Superior temporal gyrus (tissue), 1 donor: ENCODE measurements around the gene TRRAP.
"Not testable (repeated sequence)": the region's sequence is repeated elsewhere in the genome, so short reads cannot be mapped to it uniquely, and the experiment has no call there.

Experiments used
- DNase-seq: peaks from one replicate; pipeline ENCODE4 v3.0.0-alpha.2; 2016; ENCODE audit errors: extremely low spot score

The TRRAP gene

DNA sequence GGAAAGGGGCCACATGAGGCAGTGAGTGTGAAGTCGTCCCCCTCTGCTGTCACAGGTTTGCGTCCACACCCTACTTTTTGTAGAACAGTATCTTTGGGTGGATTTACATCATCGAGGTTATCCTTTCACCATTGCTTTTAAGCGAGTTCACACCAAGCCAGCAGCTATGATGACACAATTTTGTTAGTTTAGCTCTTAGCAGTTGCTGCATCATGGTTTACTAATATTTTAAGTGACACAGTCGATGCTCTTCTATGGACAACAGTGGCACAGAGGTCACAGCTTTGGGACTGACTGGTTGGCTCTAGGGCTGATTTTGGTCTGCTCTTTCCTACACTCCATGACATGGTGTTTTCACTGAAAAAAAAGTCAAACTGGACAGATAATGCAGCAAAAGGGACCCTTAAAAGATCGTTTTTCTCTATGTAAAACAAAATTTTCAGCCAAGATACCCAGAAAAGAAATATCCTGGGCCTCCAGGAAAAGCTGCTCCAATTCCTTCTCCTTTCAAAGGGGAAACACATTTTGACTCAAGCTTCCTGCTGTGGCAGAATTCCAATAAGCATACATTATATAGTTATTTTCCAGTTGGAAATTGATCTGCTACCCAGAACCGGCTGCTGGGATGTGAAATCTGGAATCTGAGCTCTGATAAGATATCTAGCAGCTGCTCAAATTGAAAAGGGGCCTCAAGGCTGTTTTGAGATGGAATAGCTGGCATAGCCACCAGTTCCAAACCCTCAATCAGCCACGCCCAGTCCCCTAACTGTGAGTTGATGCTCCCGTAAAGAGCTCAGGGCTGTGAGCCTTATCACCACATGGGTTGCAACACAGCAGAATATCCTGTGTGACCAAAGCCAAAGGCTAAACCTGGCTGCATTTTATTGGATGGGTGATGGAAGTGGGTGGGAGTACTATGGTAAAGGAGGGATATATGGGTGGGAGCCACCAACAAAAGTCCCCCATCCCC, 151.4 kb downstream of the TRRAP start:
- DNase-seq: no peak

DNA sequence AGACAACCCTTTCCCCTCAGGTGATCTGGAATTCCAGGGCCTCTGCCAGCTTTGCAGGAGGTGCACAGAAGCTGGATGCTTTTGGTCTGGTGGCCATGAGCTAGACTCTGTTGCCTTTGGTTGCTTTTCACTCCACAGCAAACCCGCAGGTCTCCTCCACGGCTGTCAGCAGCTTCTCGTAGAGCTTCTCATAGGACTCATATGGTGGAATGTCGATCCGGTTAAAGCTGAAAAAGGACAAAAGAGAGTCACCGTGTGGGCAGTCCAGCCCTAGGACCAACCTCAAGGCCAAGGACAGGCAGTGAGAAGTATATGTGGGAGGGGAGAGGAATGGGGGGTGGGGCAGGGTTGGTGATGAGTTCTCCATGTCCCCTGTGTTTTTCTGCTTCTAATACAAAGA, 152.1 kb downstream of the TRRAP start:
- no peak for DNase-seq

DNA sequence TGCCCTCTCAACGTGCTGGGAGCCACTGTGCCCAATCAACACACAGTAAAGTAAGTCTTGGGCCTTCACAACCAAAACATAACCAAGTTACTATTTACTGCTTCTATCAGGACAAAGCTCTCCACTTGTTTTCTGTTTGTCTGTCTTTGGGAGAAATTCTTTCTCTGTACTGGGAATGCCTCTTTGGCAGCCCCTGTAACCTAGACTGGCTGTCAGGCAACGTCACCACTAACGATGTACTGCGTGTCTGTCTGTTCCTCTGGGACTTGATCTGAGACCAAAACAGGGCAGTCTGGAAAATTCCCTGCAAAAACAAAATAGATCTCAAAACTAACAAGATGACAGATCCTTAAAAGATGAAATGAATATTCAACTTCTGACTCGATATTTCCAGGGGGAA, 152.6 kb downstream of the TRRAP start:
- DNase-seq: no peak

DNA sequence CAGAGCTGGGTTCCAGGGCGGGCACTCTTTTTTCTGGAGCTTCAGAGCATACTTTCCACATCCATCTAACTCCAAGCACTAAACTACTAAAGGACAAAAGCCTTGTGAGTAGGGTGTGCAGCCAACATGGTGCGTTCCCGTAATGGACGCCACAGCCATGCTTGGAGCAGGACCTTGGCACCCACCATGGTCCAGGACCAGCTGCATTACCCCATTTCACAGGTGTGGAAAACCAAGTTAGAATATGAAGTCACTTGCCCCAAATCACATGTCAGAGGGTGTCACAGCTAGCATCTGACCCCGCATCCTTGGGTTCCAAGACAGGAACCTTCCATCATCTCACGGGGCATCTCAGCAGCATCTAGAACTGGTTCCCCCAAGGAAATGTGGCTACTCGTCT, 153.2 kb downstream of the TRRAP start:
- DNase-seq: no peak

DNA sequence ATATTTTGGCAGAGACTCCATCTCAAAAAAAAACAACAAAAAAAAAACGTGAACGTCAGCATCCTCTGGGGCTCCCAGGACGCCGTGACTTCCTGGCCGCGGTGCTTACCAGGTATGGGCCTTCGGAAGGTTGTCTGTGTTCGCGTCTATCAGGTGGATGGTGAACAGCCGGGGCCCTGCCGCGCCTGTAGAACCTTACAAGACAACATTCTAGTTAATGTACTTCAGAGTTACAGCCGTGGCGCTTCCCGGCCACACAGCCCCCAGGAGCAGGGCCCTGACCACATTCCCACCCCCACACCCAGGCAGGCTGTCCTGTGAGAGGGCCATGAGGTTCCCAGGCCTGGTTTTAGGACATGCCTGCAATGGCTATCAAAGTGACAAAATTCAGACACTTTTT, 154.6 kb downstream of the TRRAP start:
- DNase-seq: no peak

DNA sequence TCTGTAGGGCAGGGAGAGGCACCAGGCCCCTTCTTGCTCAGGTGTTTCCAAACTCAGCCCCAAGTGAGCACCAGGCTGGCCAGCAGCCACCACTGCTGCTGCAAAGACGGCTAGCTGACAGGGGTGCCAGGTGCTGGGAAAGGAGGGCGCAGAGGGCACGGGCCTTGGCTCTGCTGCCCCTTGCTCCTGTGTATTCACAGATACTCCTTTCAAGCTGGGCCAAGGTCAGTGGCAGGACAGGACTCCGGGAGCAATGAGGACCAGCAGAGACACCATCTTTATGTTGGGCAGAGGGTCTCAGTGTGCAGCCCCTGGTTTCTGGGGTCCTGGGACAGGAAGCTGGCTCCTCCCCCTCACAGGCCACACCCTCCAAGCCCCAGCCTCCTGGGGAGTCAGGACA, 155.4 kb downstream of the TRRAP start:
- no peak for DNase-seq

DNA sequence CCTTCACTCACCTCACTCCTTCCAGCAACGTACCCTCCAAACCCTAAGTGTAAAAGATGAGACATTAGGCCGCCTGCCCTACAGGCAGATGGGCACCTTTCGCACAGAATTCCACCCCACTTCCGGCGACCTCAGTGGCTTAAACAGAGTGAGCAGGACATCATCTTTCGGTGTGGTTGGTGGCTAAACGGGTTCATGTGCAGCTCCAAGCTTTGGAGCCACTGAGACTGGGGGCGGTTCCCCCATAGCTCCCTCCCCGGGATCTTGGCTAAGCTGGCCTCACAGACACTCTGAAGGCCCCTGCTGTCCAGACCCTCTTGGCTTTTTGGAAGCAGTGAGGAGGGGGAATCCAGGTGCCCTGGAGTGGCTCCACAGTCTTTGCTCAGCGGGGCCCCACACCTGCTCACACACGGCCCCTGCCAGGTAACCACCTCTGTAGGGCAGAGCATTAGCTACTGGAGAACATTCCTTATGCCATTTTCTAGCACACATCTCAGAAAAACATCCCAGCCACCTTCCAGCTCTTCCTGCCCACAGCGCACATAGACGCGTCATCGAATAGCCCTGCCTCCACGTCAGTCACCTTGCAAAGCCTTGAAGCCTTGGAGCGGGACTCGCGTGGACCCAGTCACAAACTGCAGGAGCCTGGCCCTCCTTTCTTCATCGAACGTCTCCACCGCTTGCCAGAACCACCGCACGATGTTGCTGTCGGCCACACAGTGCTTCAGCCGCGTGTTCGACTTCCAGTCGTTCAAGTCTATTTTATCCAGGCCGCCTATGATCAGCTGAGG, 156.8 kb downstream of the TRRAP start:
- DNase-seq: no peak

DNA sequence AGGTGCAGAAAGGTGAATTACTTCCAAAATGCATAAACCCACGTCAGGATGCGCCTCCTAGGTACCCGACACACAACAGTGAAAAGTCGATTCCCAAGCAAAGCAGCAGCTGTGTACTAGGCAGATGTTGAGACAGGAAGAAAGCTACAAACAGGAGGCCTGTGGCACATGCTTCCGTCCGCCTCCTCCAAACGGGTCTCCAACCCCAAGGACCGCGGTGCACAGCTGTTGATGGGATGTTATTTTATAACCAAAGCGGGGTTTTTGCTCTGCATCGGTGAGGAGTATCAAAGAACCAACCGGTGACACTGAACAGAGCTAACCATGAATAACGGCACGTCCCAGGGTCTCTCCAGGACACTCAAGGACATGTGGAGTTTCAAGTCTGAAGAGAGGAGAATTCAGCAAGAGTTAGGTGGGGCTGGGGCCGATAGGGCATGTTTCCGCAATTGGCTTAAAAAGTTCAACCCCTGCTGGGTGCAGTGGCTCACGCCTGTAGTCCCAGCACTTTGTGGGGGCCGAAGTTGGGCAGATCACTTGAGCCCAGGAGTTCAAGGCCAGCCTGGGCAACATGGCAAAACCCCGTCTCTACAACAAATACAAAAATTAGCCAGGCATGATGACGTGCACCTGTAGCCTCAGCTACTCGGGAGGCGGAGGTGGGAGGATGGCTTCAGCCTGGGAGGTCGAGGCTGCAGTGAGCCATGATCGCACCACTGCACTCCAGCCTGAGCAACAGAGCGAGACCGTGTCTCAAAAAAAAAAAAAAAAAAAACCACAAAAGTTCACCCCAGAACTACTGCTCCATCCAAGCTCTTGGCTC, 157.6 kb downstream of the TRRAP start:
- DNase-seq: no peak

DNA sequence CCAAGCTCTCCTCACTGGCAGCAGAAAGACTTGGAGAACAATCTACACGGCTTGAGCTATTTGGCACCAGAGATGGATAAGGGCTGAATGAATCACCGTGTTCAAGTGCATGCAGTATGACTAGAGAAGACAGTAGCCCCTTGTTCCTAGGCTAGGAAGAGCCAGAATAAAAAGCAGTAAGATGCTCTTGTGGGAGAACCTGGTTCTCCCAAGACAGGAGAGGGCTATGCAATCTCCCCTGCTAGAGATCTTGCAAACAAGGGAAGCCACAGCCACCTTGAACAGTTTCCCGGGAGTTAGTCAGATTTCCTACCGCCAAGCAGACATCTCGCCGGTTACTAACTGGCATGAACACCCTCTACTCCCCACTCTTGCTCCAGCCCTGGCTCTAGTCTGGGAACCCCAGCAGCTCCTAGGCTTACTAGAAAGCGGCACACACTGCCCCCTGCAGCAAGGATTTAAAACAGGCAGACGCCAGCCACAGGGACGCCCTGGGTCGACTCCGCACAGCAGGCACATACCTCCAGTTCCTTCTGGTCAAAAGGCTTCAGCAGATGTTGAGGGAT, 158.3 kb downstream of the TRRAP start:
- DNase-seq: peak; percentile 79

DNA sequence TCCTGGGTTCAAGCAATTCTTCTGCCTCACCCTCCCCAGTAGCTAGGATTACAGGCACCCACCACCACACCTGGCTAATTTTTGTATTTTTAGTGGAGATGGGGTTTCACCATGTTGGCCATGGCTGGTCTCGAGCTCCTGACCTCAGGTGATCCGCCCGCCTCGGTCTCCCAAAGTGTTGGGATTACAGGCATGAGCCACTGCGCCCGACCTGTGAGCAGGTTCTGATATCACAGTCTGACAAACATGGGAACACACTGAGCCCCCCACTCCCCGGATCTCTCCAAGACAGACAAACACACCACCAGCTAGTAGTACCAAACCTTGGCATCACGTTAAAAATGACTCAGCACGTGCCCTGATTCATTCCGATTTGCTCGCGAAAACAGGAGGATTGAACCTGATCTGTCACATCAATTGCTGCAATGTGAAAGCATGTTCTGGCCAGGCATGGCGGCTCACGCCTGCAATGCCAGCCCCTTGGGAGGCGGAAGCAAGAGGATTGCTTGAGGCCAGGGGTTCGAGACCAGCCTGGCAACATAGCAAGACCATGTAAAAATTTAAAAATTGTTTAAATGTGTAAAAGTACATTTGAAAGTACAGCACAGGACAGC, 159.1 kb downstream of the TRRAP start:
- no peak for DNase-seq

DNA sequence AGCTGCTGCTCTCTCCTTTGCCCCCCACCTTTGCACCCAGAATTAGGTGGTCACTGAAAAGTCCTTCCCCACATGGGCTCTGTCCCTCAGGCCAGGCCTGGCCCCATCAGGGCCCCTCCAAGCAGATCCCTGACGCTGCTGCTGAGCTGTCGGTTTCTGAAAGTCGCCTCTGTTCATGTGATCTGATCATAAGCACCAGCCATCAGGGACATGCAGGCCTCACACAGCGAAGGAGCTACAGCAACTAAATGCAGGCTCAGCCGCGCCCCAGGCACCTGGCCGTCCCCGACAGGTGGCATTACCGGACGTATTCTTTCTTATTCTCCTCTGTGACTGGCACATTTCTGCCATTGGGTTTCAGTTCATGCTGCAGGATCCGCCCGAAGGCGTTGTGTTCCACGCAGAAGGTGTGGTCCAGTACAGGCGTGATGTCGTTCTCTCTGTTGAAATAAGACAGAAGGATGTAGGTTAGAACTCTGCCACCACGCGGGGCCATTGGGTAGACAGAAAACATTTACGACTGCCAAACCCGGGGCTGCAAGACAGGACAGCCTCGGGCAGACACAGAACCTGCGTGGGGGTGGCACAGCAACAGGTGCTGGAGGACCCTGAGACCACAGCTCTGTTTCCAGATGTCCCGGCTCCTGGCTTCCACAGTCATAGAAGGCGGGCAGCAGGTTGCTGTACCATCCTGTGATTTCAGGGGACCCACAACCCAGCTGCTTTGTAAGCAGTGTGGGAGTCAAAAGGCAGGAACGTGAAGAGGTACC, 159.9 kb downstream of the TRRAP start:
- DNase-seq: no peak

DNA sequence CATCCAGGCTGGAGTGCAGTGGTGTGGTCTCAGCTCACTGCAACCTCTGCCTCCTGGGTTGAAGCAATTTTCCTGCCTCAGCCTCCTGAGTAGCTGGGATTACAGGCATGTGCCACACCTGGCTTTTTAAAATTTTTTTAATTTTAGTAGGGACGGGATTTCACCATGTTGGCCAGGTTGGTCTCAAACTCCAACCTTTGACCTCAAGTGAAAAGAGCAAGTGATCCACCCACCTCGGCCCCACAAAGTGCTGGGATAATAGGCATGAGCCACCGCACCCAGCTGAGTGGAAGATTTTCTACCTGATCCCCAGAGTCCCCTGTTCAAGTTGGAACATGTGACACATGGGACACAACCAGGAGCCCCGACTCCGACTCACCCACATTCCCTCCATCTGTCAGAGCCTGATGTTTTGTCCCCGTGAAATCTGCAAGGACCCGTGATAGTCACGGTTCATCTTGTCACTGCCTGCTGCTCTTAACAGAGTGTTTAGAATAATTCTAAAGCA, 161.1 kb downstream of the TRRAP start:
- DNase-seq: no peak

DNA sequence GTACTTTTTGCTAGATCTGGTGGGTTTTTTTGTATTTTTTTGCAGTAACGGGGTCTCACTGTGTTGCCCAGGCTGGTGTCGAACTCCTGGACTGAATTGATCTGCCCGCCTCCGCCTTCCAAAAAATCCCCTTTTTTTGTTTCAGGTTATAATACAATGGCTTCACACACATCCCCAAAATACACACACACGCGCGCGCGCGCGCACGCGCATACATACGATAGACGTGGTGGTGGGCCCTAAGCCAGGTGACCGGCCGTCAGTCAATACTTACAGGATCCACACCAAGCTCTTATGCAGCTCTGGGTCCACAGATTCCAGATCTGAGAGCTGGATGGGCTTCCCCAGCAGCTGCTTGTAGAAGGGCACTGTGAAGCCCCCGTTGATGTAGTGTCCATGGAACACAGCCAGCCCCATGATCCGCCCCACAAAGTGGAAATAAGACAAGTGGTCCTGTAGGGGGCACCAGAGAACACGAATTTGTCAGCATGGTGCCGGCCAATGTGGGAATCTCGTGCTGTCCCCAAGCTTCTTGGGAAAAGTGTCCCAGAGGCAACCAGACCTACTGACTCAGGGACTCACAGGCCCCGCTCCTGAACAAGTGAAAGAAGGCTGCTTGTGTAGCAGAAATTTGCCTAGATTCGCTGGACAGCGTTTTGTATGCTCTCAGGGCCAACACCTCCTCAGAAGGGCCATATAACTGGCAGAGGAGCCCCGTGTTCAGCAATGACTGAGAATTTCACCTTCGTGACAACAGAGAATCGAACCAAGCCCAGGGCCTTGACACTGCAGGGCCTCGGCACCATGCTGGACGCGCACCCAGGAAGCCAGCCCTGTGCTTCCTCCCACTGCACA, 162.0 kb downstream of the TRRAP start:
- DNase-seq: peak; percentile 98

DNA sequence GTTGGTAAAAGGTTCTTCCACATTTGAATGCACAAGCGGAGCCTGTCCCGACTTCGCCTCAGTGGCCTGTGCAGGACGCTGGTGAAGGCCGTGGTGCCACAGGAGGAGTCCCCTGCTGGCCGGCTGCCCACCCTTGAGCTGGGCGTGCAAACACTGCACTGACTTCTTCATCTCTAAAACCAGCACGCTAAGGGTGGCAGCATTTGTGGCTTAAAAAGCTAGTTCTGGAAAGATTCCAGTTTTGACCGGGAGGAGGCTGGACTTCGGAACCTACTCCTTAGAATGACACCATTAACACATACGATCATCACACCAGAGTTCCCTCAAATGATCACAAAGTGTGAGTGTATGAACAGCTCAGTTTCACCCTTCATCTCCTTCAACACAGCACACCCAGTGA, 163.2 kb downstream of the TRRAP start:
- DNase-seq: no peak

DNA sequence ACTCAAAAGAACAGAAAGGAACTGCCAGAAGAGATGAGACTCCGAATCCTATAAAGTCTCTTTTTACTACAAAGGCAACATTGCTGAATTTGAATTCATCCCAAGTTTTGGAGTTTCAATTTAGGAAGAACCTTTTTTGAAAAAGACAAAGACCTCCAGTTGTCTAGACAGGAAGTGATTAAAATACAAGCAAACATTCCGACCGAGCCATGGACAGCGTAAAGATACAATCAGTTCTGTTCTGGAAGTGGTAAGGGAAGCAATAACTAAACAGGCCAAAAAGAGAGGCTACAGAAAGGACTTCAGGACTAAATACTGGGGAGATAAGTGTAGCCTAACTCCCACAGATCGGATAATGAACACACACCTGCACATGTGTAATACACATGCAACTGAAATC, 164.6 kb downstream of the TRRAP start:
- peak; percentile 28 for DNase-seq

DNA sequence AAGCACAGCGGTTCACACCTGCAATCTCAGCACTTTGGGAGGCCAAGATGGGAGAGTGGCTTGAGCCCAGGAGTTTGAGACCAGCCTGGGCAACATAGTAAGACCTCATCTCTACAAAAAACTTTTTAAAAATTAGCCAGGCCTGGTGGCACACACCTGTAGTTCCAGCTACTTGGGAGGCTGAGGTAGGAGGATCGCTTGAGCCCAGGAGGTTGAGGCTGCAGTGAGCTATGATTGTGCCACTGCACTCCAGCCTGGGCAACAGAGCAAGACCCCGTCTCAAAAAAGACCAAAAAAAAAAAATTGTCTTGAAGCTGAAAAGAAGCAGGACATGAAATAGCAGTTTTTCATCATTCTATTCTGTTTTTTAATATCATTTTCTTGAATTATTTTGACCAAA, 166.5 kb downstream of the TRRAP start:
- DNase-seq: not testable (repeated sequence)

DNA sequence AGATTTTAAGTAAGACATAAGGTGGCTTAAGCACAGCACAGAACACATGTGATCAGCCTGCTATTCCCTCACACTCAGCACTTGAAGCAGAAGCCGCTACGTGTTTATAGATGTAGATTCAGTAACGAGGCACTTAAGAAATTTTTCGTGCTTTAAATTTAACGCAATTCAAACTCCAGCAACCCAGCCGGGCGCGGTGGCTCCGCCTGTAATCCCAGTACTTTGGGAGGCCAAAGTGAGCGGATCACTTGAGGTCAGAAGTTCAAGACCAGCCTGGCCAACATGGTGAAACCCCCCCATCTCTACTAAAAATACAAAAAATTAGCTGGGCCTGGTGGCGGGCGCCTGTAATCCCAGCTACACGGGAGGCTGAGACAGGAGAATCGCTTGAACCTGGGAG, 167.9 kb downstream of the TRRAP start:
- not testable (repeated sequence) for DNase-seq

DNA sequence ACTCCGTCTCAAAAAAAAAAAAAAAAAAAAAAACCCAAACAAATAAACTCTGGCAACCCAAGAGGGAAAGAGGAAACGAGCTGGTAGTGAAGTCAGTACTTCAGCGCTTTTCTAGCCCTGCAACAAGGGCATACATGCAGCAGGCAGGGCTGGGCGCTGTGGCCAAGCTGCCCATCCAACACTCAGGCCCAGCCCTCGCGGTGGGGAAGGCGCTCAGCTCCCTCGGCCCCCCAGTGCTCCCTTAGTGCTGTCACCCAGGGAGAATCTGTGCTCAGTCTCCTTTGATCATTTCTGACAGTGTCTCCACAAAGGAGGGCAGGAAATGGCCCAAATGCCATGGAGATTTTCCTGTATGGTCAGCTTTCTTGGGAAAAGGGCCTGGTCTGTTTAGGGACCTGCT, 168.4 kb downstream of the TRRAP start:
- DNase-seq: no peak

DNA sequence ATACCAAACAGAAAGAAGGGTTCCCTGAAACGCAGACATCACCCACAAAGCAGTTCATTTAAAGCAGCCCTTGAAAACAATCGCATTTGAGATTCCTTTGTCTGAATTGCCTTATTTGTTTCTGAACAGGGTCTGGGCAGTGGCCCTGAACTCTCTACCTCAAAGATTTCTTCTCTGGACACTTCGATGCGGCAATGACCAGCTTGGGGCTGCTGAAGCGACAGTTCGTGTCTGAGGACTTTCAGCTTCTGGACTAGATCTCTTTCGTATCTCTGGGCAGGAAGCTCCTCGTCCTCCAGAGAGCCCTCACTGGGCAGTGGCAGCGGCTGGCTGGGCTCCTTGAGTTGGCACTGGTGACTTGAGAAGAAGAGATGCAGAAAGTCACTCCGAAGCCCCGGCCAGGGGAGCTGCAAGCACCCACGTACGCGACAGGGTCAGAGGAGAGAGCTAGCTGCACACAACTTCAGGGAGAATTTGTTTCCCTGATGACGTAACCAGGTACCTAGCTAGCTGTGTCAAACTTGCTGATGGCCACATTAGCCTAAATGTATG, 169.3 kb downstream of the TRRAP start:
- DNase-seq: no peak
